WTC11 (cell line): ENCODE data around the gene TLE3. TPM values are rescaled to one million over a fixed set of nuclear protein-coding genes. Genes with fewer than 3 reads are reported as not detected.

Source experiments
- ATAC-seq: fragments of 200-7000 bp; cut with Tn5 transposase; 2 replicates; pipeline ENCODE4 v1.10.0; 2021; ENCODE audit warnings: mild to moderate bottlenecking, moderate library complexity
- CTCF ChIA-PET: fragments of 300-600 bp; sonication (Branson Sonifier 250); formaldehyde crosslinking; loops from one replicate; lab custom pipeline; 2021; ENCODE audit warnings: antibody characterized with exemption; lab: Charles Lee
- POLR2A ChIA-PET: fragments of 350-600 bp; sonication (Branson Sonifier 250); formaldehyde crosslinking; loops from one replicate; lab custom pipeline; 2021; ENCODE audit warnings: antibody characterized with exemption; lab: Charles Lee
- DNase-seq: peaks from one replicate; pipeline ENCODE4 v3.0.0; 2021; ENCODE audit warnings: low spot score
- H3K27ac Mint-ChIP-seq: 2 replicates; pipeline ENCODE4 v1.8.0; 2021; ENCODE audit warnings: mixed read lengths
- H3K27me3 Mint-ChIP-seq: 2 replicates; pipeline ENCODE4 v1.8.0; 2021; ENCODE audit warnings: low read depth, mild to moderate bottlenecking, moderate library complexity, mixed read lengths
- H3K36me3 Mint-ChIP-seq: 2 replicates; pipeline ENCODE4 v1.8.0; 2021; ENCODE audit warnings: mixed read lengths
- H3K4me1 Mint-ChIP-seq: 2 replicates; pipeline ENCODE4 v1.8.0; 2022; ENCODE audit warnings: mixed read lengths
- H3K4me3 Mint-ChIP-seq: 2 replicates; pipeline ENCODE4 v1.8.0; 2021; ENCODE audit warnings: mild to moderate bottlenecking, moderate library complexity, mixed read lengths
- H3K9me3 Mint-ChIP-seq: 2 replicates; pipeline ENCODE4 v1.8.0; 2021; ENCODE audit warnings: mixed read lengths
- ATF1 ChIP-seq: sonication (generic); formaldehyde crosslinking; IDR thresholded peaks from 2 replicates; pipeline ENCODE4 v1.8.1; 2023; ENCODE audit warnings: mild to moderate bottlenecking, moderate library complexity, missing genetic modification reagents
- CBFB ChIP-seq: sonication (generic); formaldehyde crosslinking; IDR thresholded peaks from 2 replicates; pipeline ENCODE4 v1.8.1; 2022; ENCODE audit warnings: mild to moderate bottlenecking, low read depth, missing genetic modification reagents
- CREM ChIP-seq: sonication (generic); formaldehyde crosslinking; IDR thresholded peaks from 2 replicates; pipeline ENCODE4 v1.8.1; 2022; ENCODE audit warnings: mild to moderate bottlenecking, missing genetic modification reagents, moderate library complexity
- ELF4 ChIP-seq: sonication (generic); formaldehyde crosslinking; IDR thresholded peaks from 2 replicates; pipeline ENCODE4 v1.8.1; 2022; ENCODE audit warnings: low read depth, mild to moderate bottlenecking, moderate library complexity, missing genetic modification reagents
- GRHL2 ChIP-seq: fragments of 250-450 bp; sonication (Bioruptor Pico); IDR thresholded peaks from 2 replicates; pipeline ENCODE4 v1.8.0; 2022; ENCODE audit warnings: mild to moderate bottlenecking, moderate library complexity; ENCODE audit not compliant: insufficient replicate concordance, severe bottlenecking
- GTF2I ChIP-seq: fragments of 250-450 bp; sonication (Bioruptor Pico); conservative IDR thresholded peaks from 2 replicates; pipeline ENCODE4 v1.4.0; 2021; ENCODE audit warnings: mild to moderate bottlenecking
- JUN ChIP-seq: sonication (generic); formaldehyde crosslinking; IDR thresholded peaks from 2 replicates; pipeline ENCODE4 v1.8.0; 2023; ENCODE audit warnings: mild to moderate bottlenecking, missing genetic modification reagents
- KAT7 ChIP-seq: sonication (generic); formaldehyde crosslinking; IDR thresholded peaks from 2 replicates; pipeline ENCODE4 v1.8.1; 2023; ENCODE audit warnings: missing genetic modification reagents, mild to moderate bottlenecking, borderline replicate concordance
- NFATC4 ChIP-seq: fragments of 250-450 bp; sonication (Bioruptor Pico); IDR thresholded peaks from 2 replicates; pipeline ENCODE4 v1.9.0; 2021; ENCODE audit warnings: mild to moderate bottlenecking
- NFE2L1 ChIP-seq: sonication (generic); formaldehyde crosslinking; IDR thresholded peaks from 2 replicates; pipeline ENCODE4 v1.8.1; 2023; ENCODE audit warnings: missing genetic modification reagents
- NR3C1 ChIP-seq: sonication (generic); formaldehyde crosslinking; conservative IDR thresholded peaks from 2 replicates; pipeline ENCODE4 v1.8.1; 2023; ENCODE audit warnings: low read depth, mild to moderate bottlenecking, missing genetic modification reagents
- OVOL2 ChIP-seq: fragments of 250-450 bp; sonication (Bioruptor Pico); IDR thresholded peaks from 2 replicates; pipeline ENCODE4 v1.9.0; 2021; ENCODE audit warnings: mild to moderate bottlenecking, borderline replicate concordance
- SOX15 ChIP-seq: fragments of 250-450 bp; sonication (Bioruptor Pico); IDR thresholded peaks from 2 replicates; pipeline ENCODE4 v1.9.0; 2021; ENCODE audit warnings: mild to moderate bottlenecking
- ZBTB21 ChIP-seq: sonication (generic); formaldehyde crosslinking; IDR thresholded peaks from 2 replicates; pipeline ENCODE4 v1.8.1; 2023; ENCODE audit warnings: mild to moderate bottlenecking, missing genetic modification reagents, borderline replicate concordance
- ZMAT4 ChIP-seq: fragments of 250-450 bp; sonication (Bioruptor Pico); IDR thresholded peaks from 2 replicates; pipeline ENCODE4 v1.9.0; 2021; ENCODE audit warnings: mild to moderate bottlenecking
- ZNF121 ChIP-seq: sonication (generic); formaldehyde crosslinking; IDR thresholded peaks from 2 replicates; pipeline ENCODE4 v1.8.0; 2023; ENCODE audit warnings: missing genetic modification reagents
- ZNF512 ChIP-seq: sonication (generic); formaldehyde crosslinking; IDR thresholded peaks from 2 replicates; pipeline ENCODE4 v1.8.1; 2022; ENCODE audit warnings: missing genetic modification reagents, borderline replicate concordance
- total RNA-seq: library from RNA; stranded (reverse); gene quantifications from 3 replicates; pipeline ENCODE4 v1.2.3, GENCODE V29; 2021
- TF ChIP-seq, protein P1 (sequence below): fragments of 250-450 bp; sonication (Bioruptor Pico); conservative IDR thresholded peaks from 2 replicates; pipeline ENCODE4 v1.9.0; 2021; ENCODE audit warnings: mild to moderate bottlenecking
- TF ChIP-seq, protein P2 (sequence below): sonication (generic); formaldehyde crosslinking; IDR thresholded peaks from 2 replicates; pipeline ENCODE4 v1.8.1; 2023; ENCODE audit warnings: mild to moderate bottlenecking, moderate library complexity, missing genetic modification reagents
- TF ChIP-seq, protein P3 (sequence below): sonication (generic); formaldehyde crosslinking; IDR thresholded peaks from 2 replicates; pipeline ENCODE4 v1.8.0; 2022; ENCODE audit warnings: mild to moderate bottlenecking, missing genetic modification reagents
- TF ChIP-seq, protein P4 (sequence below): sonication (generic); formaldehyde crosslinking; IDR thresholded peaks from 2 replicates; pipeline ENCODE4 v1.8.1; 2023; ENCODE audit warnings: mild to moderate bottlenecking, missing genetic modification reagents

TLE3 gene
- total RNA-seq, 1 experiment from 2014 or later: 78.7 TPM

DNA sequence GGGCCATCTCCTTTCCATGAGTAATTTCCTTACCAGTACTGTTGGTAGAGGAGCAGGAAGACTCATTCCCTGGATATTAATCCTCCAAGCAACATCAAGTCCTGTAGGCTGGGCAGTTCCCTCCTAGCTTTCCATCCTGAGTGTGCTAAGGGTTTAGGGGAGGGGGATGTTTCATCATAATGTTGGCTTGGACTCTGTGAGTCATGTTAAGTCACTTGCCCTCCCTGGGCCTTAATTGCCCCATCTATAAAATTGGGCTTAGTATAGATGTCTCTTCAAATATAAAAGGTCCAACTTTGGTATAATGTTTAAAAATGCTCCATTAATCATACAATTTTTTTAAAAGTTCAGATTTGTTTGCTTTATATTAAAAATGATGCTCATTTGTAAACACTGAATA, 52.7 kb downstream of the TLE3 start (continued):
- TF ChIP-seq, protein P1, sequence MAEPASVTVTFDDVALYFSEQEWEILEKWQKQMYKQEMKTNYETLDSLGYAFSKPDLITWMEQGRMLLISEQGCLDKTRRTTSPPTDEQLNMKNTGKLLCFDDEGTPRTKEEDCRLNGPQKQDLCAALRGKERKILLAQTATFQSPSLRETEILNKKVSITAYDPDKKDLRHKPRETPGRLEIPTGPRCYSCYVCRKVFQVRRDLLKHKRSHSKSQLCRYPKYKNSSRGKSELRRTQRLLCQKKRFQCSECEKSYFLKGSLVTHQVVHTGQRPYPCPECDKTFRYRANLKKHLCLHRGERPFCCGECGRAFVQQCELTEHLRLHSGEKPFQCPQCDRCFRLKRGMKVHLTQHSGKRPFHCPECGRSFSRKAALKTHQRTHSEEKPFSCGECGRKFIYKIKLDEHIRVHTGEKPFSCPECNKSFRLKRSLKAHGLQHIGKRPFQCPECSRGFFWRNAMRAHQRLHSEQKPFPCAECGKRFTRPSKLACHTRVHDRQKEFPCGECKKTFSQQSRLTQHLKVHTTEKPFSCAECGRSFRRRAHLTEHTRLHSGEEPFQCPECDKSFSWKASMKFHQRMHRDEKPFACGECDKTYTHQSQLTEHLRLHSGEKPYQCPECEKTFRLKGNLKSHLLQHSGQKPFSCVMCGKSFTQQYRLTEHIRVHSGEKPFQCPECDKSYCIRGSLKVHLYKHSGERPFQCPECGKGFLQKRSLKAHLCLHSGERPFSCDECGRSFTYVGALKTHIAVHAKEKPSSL (CRISPR knock-in tag): no peak
- TF ChIP-seq ZNF121 (CRISPR knock-in tag) (no peak), ZMAT4 (CRISPR knock-in tag) (no peak), ATF1 (CRISPR knock-in tag) (no peak)
- TF ChIP-seq, protein P2, sequence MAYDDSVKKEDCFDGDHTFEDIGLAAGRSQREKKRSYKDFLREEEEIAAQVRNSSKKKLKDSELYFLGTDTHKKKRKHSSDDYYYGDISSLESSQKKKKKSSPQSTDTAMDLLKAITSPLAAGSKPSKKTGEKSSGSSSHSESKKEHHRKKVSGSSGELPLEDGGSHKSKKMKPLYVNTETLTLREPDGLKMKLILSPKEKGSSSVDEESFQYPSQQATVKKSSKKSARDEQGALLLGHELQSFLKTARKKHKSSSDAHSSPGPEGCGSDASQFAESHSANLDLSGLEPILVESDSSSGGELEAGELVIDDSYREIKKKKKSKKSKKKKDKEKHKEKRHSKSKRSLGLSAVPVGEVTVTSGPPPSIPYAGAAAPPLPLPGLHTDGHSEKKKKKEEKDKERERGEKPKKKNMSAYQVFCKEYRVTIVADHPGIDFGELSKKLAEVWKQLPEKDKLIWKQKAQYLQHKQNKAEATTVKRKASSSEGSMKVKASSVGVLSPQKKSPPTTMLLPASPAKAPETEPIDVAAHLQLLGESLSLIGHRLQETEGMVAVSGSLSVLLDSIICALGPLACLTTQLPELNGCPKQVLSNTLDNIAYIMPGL: no peak
- TF ChIP-seq, protein P3, sequence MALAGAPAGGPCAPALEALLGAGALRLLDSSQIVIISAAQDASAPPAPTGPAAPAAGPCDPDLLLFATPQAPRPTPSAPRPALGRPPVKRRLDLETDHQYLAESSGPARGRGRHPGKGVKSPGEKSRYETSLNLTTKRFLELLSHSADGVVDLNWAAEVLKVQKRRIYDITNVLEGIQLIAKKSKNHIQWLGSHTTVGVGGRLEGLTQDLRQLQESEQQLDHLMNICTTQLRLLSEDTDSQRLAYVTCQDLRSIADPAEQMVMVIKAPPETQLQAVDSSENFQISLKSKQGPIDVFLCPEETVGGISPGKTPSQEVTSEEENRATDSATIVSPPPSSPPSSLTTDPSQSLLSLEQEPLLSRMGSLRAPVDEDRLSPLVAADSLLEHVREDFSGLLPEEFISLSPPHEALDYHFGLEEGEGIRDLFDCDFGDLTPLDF (CRISPR knock-in tag): no peak

DNA sequence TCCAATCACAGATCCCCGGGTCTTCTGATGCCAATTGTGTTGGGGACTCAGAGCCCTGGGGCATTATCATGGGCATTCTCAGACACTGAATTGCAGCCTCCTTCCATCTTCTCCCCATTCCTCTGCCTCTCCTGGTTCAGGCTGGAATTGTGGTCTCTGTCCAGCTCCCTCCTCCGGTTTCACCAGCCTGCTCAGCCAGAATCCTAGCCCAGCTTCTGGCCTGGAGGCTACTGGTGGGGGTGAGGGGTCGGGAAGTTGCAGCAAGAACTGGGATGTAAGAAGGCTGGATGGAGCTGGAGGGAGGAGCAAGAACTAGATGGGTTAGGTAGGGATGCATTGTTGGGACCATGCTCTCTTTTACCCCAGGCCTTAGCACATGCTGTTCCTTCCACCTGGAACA, 53.5 kb downstream of the TLE3 start:
- ATAC-seq (no peak), DNase-seq (no peak)
- no peaks in the 10 kb centered on the region; the same call in 1 of the 2 replicates for H3K36me3 Mint-ChIP-seq
- ChIA-PET POLR2A (no interaction called here), CTCF (interaction anchor here (0.7 kb wide), 1 partner anchor 89 kb away, joined by 3 read pairs; no protein-coding TSS in a partner anchor)
- H3K4me1 Mint-ChIP-seq: peaks cover 15% of the 10 kb centered on the region
- no peak for TF ChIP-seq NFATC4
- no peak for TF ChIP-seq ELF4 (CRISPR knock-in tag)
- TF ChIP-seq, protein P4, sequence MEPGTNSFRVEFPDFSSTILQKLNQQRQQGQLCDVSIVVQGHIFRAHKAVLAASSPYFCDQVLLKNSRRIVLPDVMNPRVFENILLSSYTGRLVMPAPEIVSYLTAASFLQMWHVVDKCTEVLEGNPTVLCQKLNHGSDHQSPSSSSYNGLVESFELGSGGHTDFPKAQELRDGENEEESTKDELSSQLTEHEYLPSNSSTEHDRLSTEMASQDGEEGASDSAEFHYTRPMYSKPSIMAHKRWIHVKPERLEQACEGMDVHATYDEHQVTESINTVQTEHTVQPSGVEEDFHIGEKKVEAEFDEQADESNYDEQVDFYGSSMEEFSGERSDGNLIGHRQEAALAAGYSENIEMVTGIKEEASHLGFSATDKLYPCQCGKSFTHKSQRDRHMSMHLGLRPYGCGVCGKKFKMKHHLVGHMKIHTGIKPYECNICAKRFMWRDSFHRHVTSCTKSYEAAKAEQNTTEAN (CRISPR knock-in tag): no peak
- no peak for TF ChIP-seq NR3C1 (CRISPR knock-in tag)
- TF ChIP-seq SOX15: no peak
- TF ChIP-seq GRHL2 (CRISPR knock-in tag): no peak
- TF ChIP-seq NFE2L1 (CRISPR knock-in tag): no peak
- no peak for TF ChIP-seq JUN (CRISPR knock-in tag)
- no peak for TF ChIP-seq GTF2I (CRISPR knock-in tag)
- no peak for TF ChIP-seq ZNF121 (CRISPR knock-in tag)
- no peak for TF ChIP-seq CREM (CRISPR knock-in tag)
- TF ChIP-seq ZBTB21: no peak
- TF ChIP-seq CBFB (CRISPR knock-in tag): no peak
- TF ChIP-seq, protein P2: no peak
- TF ChIP-seq, protein P3 (CRISPR knock-in tag): no peak
- TF ChIP-seq ZNF512 (CRISPR knock-in tag): no peak
- TF ChIP-seq KAT7 (CRISPR knock-in tag): no peak
- no peak for TF ChIP-seq OVOL2
- no peaks in the 10 kb centered on the region for H3K27me3 Mint-ChIP-seq
- no peak overlapping the region for H3K4me3 Mint-ChIP-seq
- H3K9me3 Mint-ChIP-seq: peaks cover 6% of the 10 kb centered on the region
- H3K27ac Mint-ChIP-seq: no peak overlapping the region
